Ovary (tissue), 9 donors: Measurements from ENCODE around the gene AQP1. TPM values are rescaled to one million over a fixed set of nuclear protein-coding genes. Genes with fewer than 3 reads are reported as not detected.

ENCODE experiments used
- DNase-seq, 5 donors: peaks; one replicate each; pipeline ENCODE4 v3.0.0-alpha.2; 2019 to 2020
- H3K27ac ChIP-seq, 2 donors: fragments of 200-600 bp; one replicate each; pipeline versions ENCODE4 v1.5.1 to v1.8.0; 2019 to 2022
- H3K27me3 ChIP-seq: fragments of 200-600 bp; one replicate; pipeline ENCODE4 v1.8.0; 2022
- H3K36me3 ChIP-seq: fragments of 200-600 bp; sonication (generic); one replicate; pipeline ENCODE4 v1.5.1; 2019
- H3K4me1 ChIP-seq: one replicate; pipeline ENCODE4 v1.8.1; 2013; ENCODE audit warnings: mild to moderate bottlenecking, moderate library complexity; ENCODE audit not compliant: insufficient read depth
- H3K4me3 ChIP-seq: fragments of 200-600 bp; sonication (generic); one replicate; pipeline ENCODE4 v1.5.1; 2017
- H3K9me3 ChIP-seq, 2 donors: fragments of 200-600 bp in 1 of 2; sonication (generic) in 1 of 2; one replicate each; pipeline versions ENCODE4 v1.5.1 to v1.8.1; 2013 to 2019; ENCODE audit warnings: mild to moderate bottlenecking in 1 of 2, moderate library complexity in 1 of 2
- EP300 ChIP-seq: sonication (generic); formaldehyde crosslinking; IDR thresholded peaks from one replicate; pipeline ENCODE4 v1.6.1; 2017; ENCODE audit warnings: antibody characterized with exemption
- POLR2A ChIP-seq: fragments of 450-650 bp; IDR thresholded peaks from one replicate; pipeline ENCODE4 v1.6.1; 2017; ENCODE audit warnings: antibody characterized with exemption, mild to moderate bottlenecking, moderate library complexity
- WGBS, 3 donors: extraction: QIAGEN DNeasy Blood & Tissue Kit in 1 of 3; methylation state at CpG; one replicate each; pipeline versions ENCODE4 v1.1.5 to v1.1.7; 2013 to 2017; 5-methylcytosine and 5-hydroxymethylcytosine counted together
- intact Hi-C, 4 donors: fragments of 100-400 bp; cut with DNase I; formaldehyde crosslinking; loops; one replicate each; pipeline versions ENCODE4 v1.11.0 to v1.15.1; 2022 to 2023
- polyA plus RNA-seq, 2 donors: library from polyadenylated mRNA; stranded (reverse); fragments of 200-250 nt in 1 of 2; fragments of 350-450 nt in 1 of 2; fragmentation: Illumina TruSeq in 1 of 2; extraction: RNeasy Lipid Tissue Mini Kit (QIAGEN cat#74804) in 1 of 2; gene quantifications; one replicate each; pipeline ENCODE4 v1.2.3, GENCODE V29; 2013 to 2014
- total RNA-seq, 7 donors: library from RNA; depleted of rRNA in 2 of 7; stranded (reverse); fragments of >200 nt in 2 of 7; fragmentation: NEBNext Ultra II Directional in 3 of 7; extraction: Animal tissue kit (Norgen Biotek cat#: 25700) in 3 of 7; gene quantifications; one replicate each; pipeline versions ENCODE4 v1.1.0 to v1.2.4, GENCODE V29; 2016 to 2023
- TF ChIP-seq, protein P1 (sequence below), 3 donors: fragments of 450-650 bp in 2 of 3; fragments of 200-600 bp in 1 of 3; IDR thresholded peaks; one replicate each; pipeline versions ENCODE4 v1.5.1 to v1.8.0; 2016 to 2022; ENCODE audit warnings: antibody characterized with exemption in 3 of 3, mild to moderate bottlenecking in 1 of 3
- donor health status: DM: no; HTN: no; CAD: no; lungs with moderate emphysema.
- donor health status: DM: no; HTN: no; CAD: no.
- donor health status: Bipolar disorder and iron deficiency.
- donor health status: DM: yes; HTN: yes; CAD: no.
- donor health status: DM: no; HTN: no; CAD: no.
- donor health status: DM: yes; HTN: yes; CAD: no.

AQP1 gene
- total and polyA plus RNA-seq, 9 donors: 10.2 to 151 (median 54.4) TPM

DNA sequence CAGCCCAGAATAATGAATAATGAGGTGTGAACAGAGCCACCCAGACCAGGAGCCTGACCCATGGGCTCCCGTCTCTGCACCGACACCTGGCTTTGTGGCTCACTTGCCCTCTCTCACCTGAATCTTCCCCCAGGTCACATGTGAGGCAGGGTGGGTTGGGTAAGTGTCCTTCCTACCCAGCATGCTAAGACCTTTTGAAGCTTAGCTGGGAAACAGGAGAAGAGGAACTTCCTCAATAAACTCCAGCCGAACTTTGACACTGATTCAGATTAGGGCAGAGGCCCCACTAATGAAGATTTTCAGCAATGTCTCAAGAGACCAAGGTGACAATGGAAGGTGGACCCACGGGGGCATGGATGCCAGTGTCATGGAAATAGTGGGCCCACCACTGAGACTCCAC, 46.6 kb upstream of the AQP1 start:
- Histone ChIP-seq H3K9me3 (no peaks in the 10 kb centered on the region), H3K4me3 (no peak overlapping the region), H3K27ac (no peak overlapping the region), H3K27me3 (no peaks in the 10 kb centered on the region), H3K4me1 (peaks cover 6% of the 10 kb centered on the region), H3K36me3 (no peaks in the 10 kb centered on the region)
- intact Hi-C loops: no loop called here
- 92 to 96% (median 94%) methylated on average over 4 of the region's 4 CpGs for WGBS, 3 donors
- no peak for DNase-seq
- TF ChIP-seq EP300: no peak
- TF ChIP-seq, protein P1, sequence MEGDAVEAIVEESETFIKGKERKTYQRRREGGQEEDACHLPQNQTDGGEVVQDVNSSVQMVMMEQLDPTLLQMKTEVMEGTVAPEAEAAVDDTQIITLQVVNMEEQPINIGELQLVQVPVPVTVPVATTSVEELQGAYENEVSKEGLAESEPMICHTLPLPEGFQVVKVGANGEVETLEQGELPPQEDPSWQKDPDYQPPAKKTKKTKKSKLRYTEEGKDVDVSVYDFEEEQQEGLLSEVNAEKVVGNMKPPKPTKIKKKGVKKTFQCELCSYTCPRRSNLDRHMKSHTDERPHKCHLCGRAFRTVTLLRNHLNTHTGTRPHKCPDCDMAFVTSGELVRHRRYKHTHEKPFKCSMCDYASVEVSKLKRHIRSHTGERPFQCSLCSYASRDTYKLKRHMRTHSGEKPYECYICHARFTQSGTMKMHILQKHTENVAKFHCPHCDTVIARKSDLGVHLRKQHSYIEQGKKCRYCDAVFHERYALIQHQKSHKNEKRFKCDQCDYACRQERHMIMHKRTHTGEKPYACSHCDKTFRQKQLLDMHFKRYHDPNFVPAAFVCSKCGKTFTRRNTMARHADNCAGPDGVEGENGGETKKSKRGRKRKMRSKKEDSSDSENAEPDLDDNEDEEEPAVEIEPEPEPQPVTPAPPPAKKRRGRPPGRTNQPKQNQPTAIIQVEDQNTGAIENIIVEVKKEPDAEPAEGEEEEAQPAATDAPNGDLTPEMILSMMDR (IDR thresholded peaks at IDR 0.05): no peak
- TF ChIP-seq POLR2A: no peak

DNA sequence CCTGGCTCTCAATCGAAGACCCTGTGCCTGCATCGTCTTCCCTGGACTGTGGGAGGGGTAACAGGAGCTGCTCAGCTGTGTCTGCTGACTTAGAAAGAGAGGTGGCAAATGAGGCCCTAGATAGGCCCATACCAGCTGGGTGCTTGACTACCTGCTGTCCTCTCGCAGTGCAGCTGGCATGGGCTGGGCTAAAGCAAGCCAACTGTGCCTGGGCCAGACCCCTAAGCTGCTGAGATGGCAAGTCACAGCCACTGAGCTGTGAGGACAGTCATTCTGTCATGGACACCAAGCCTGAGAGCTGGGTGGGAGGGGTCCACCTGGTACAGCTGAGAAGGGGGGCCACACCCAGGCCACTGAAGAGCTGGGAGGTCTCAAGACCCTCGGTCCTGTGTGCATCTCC, 45.8 kb upstream of the AQP1 start:
- no peak overlapping the region for H3K27ac ChIP-seq
- peaks cover 6% of the 10 kb centered on the region for H3K4me1 ChIP-seq
- WGBS, 3 donors: 94 to 97% (median 97%) methylated on average over 4 of the region's 4 CpGs

DNA sequence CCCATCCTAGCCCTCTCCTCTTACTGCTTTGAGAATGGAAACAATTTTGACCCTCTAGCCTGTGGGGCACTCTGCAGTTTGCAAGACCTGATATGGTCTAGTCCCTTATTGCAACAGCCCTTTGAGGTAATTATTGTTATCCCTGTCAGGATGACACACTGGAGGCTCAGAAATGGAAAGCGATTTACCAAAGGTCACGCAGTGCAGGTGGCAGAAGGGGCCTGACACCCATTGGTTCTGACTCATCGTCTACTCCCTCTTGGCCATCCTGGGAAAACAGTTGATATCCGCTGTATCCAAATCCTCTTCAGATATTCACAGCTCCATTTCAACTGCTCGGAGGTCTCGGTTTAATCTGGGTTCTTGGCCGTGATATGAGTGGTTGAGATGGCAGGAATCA, 44.7 kb upstream of the AQP1 start:
- no peak for DNase-seq
- H3K4me3 ChIP-seq: no peak overlapping the region
- no peak overlapping the region for H3K27ac ChIP-seq
- TF ChIP-seq, protein P1 (IDR thresholded peaks at IDR 0.05): no peak
- TF ChIP-seq EP300 (no peak), POLR2A (no peak)
- H3K27me3 ChIP-seq: no peaks in the 10 kb centered on the region
- intact Hi-C loops: no loop called here
- WGBS, 3 donors: 85 to 89% (median 89%) methylated on average over 7 of the region's 7 CpGs
- H3K4me1 ChIP-seq: peaks cover 6% of the 10 kb centered on the region
- H3K36me3 ChIP-seq: no peaks in the 10 kb centered on the region
- H3K9me3 ChIP-seq: no peaks in the 10 kb centered on the region

More for the DNA sequence above, 45.8 kb upstream of the AQP1 start:
- intact Hi-C loops: no loop called here
- Histone ChIP-seq H3K36me3 (no peaks in the 10 kb centered on the region), H3K4me3 (no peak overlapping the region), H3K9me3 (no peaks in the 10 kb centered on the region), H3K27me3 (no peaks in the 10 kb centered on the region)
- no peak for DNase-seq
- no peak for TF ChIP-seq POLR2A
- TF ChIP-seq, protein P1 (IDR thresholded peaks at IDR 0.05): no peak
- TF ChIP-seq EP300: no peak

DNA sequence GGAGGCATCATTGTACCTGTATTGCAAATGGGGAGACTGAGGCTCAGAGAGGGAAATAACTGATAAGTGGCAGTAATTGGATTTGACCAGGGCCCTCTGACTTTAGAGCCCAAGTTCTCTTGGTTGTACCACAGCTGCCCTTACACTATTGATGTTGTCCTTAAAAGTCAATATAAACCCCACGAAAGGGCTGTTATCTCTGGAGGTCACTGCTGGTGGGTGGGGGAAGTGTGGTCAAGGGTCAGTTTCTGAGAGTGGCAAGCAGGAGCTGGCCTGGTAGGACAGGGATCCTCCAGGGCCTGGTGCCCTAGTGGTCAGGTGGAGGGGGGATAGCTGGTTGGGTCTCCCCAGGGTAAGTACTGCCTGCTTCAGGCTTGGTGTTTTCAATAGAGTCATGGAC, 44.2 kb upstream of the AQP1 start:
- intact Hi-C loops: no loop called here
- no peak for DNase-seq
- no peak for TF ChIP-seq POLR2A
- TF ChIP-seq EP300: no peak
- no peaks in the 10 kb centered on the region for H3K27me3 ChIP-seq
- no peaks in the 10 kb centered on the region for H3K9me3 ChIP-seq
- no peak overlapping the region for H3K27ac ChIP-seq
- H3K36me3 ChIP-seq: no peaks in the 10 kb centered on the region
- WGBS, 3 donors: 89 to 100% (median 89%) methylated on average over 1 of the region's 1 CpG
- no peak overlapping the region for H3K4me3 ChIP-seq
- H3K4me1 ChIP-seq: peaks cover 6% of the 10 kb centered on the region

DNA sequence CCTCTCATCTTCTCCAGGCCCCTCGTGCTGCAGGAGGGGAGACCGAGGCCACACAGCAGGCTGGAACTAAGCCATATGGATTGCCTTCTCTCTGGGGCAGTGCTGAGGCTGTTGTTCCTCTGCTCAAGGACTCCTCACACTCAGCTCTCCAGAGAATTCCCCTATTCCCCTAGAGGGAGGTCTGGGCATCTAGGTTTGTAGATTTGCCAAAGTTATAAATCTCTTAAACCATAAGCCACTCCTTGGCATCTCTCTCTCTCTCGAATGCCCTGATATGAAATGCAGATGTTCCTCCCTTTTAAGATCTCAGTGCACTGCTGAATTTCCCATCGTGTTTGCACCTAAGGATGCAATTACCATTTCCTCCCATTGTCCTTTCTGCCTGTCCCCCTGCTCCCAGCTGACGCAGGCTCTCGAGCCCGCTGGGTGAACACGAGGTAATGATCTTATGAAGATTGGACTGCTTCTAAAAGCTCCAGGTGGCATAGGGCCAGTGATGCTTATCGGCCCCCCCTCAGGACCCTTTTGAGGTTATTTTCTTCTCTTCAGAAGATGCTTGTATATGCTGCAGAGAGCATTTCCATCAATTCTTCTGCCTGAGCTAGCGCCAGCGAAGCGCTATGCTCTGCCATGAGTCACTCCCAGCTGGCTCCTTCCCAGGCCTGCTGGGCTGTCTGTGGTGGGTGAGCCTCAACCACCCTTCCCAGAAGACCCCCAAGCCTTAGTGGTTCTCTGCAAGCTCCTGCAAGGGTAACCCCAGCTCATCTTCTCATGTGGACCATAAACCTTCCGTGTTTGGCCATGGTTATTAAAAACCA, 41.6 kb upstream of the AQP1 start:
- H3K4me1 ChIP-seq: no peaks in the 10 kb centered on the region
- H3K27ac ChIP-seq: no peak overlapping the region
- no peak for TF ChIP-seq POLR2A
- TF ChIP-seq, protein P1 (IDR thresholded peaks at IDR 0.05): no peak
- TF ChIP-seq EP300: no peak
- H3K27me3 ChIP-seq: no peaks in the 10 kb centered on the region
- H3K4me3 ChIP-seq: no peak overlapping the region
- no peak for DNase-seq
- H3K9me3 ChIP-seq: no peaks in the 10 kb centered on the region
- H3K36me3 ChIP-seq: no peaks in the 10 kb centered on the region
- 70 to 74% (median 71%) methylated on average over 13 of the region's 13 CpGs for WGBS, 3 donors
- intact Hi-C loops: no loop called here
